Aorta (tissue), 5 donors: ENCODE results near the gene OMA1. TPM values are rescaled to one million over a fixed set of nuclear protein-coding genes. Genes with fewer than 3 reads are reported as not detected.

Experiments
- ATAC-seq: fragments of 200-7000 bp; cut with Tn5 transposase; one replicate; pipeline ENCODE4 v1.9.1; 2022; ENCODE audit warnings: moderate library complexity; ENCODE audit not compliant: low FRiP score
- DNase-seq, 2 donors: peaks; one replicate each; pipeline ENCODE4 v3.0.0-alpha.2; 2020
- H3K27ac ChIP-seq, 2 donors: one replicate each; pipeline ENCODE4 v1.5.1; 2013; ENCODE audit warnings: low read length in 2 of 2, mild to moderate bottlenecking in 2 of 2, moderate library complexity in 2 of 2, control low read depth in 1 of 2, inconsistent platforms in 1 of 2, low read depth in 1 of 2
- H3K27me3 ChIP-seq, 2 donors: one replicate each; pipeline ENCODE4 v1.6.1; 2013; ENCODE audit warnings: control low read depth in 1 of 2, low read length in 1 of 2, mild to moderate bottlenecking in 1 of 2, moderate library complexity in 1 of 2; ENCODE audit not compliant: insufficient read depth in 2 of 2, control insufficient read depth in 1 of 2
- H3K36me3 ChIP-seq, 2 donors: one replicate each; pipeline ENCODE4 v1.6.1; 2013; ENCODE audit warnings: control low read depth in 1 of 2, low read length in 1 of 2, mild to moderate bottlenecking in 1 of 2; ENCODE audit not compliant: insufficient read depth in 2 of 2, control insufficient read depth in 1 of 2
- H3K4me1 ChIP-seq, 2 donors: one replicate each; pipeline ENCODE4 v1.6.1; 2013; ENCODE audit warnings: low read length in 2 of 2, control low read depth in 1 of 2, mild to moderate bottlenecking in 1 of 2, moderate library complexity in 1 of 2; ENCODE audit not compliant: insufficient read depth in 2 of 2, control insufficient read depth in 1 of 2
- H3K4me3 ChIP-seq, 2 donors: one replicate each; pipeline ENCODE4 v1.5.1; 2013; ENCODE audit warnings: low read length in 2 of 2, control low read depth in 1 of 2, mild to moderate bottlenecking in 1 of 2
- H3K9me3 ChIP-seq: one replicate; pipeline ENCODE4 v1.6.1; 2013; ENCODE audit warnings: mild to moderate bottlenecking, low read length; ENCODE audit not compliant: control insufficient read depth
- WGBS, 2 donors: extraction: QIAGEN DNeasy Blood & Tissue Kit; methylation state at CpG; one replicate each; pipeline ENCODE4 v1.1.7; 2013; 5-methylcytosine and 5-hydroxymethylcytosine counted together
- intact Hi-C, 2 donors: fragments of 100-400 bp; cut with DNase I; formaldehyde crosslinking; loops; one replicate each; pipeline versions ENCODE4 v1.14.2 to v1.15.0; 2022
- polyA plus RNA-seq, 2 donors: library from polyadenylated mRNA; stranded (reverse); fragments of 200-250 nt; gene quantifications; one replicate each; pipeline ENCODE4 v1.2.3, GENCODE V29; 2013
- total RNA-seq, 2 donors: library from RNA; stranded (reverse); fragmentation: NEBNext Ultra II Directional; extraction: Animal tissue kit (Norgen Biotek cat#: 25700); gene quantifications; one replicate each; pipeline ENCODE4 v1.2.1, GENCODE V29; 2021
- donor health status: healthy with polysubstance abuse.
- donor health status: Bipolar disorder and iron deficiency.
- donor health status: DM: no; HTN: no; CAD: no.
- donor health status: DM: no; HTN: no; CAD: no.
- donor health status: DM: yes; HTN: yes; CAD: no.

The OMA1 gene
- total and polyA plus RNA-seq, 4 donors, result 2.5 to 22.0 (median 10.6) TPM

GRCh38 chr1:58438468-58438867 lies 108.1 kb downstream of the OMA1 start:
- ATAC-seq, result no peak
- Histone ChIP-seq H3K4me3 (no peak overlapping the region), H3K27me3 (no peaks in the 10 kb centered on the region), H3K27ac (no peak overlapping the region), H3K4me1 (no peaks in the 10 kb centered on the region), H3K9me3 (no peaks in the 10 kb centered on the region), H3K36me3 (no peaks in the 10 kb centered on the region)
- intact Hi-C loops, result no loop called here
- DNase-seq, result no peak
- 56 to 66% methylated on average over 6 of the region's 6 CpGs for WGBS, 2 donors

GRCh38 chr1:58437623-58438022 lies 108.9 kb downstream of the OMA1 start:
- Histone ChIP-seq H3K27ac (no peak overlapping the region), H3K36me3 (no peaks in the 10 kb centered on the region), H3K4me1 (no peaks in the 10 kb centered on the region), H3K4me3 (no peak overlapping the region), H3K9me3 (no peaks in the 10 kb centered on the region), H3K27me3 (no peaks in the 10 kb centered on the region)
- ATAC-seq, result no peak
- WGBS, 2 donors, result 69 to 73% methylated on average over 3 of the region's 3 CpGs
- DNase-seq, result no peak
- intact Hi-C loops, result no loop called here

GRCh38 chr1:58436615-58437297 lies 109.8 kb downstream of the OMA1 start:
- WGBS, 2 donors, result 79 to 84% methylated on average over 5 of the region's 5 CpGs
- DNase-seq (no peak), ATAC-seq (no peak)
- Histone ChIP-seq H3K27ac (no peak overlapping the region), H3K4me1 (no peaks in the 10 kb centered on the region), H3K36me3 (no peaks in the 10 kb centered on the region), H3K9me3 (no peaks in the 10 kb centered on the region), H3K4me3 (no peak overlapping the region), H3K27me3 (no peaks in the 10 kb centered on the region)
- intact Hi-C loops, result no loop called here

DNA sequence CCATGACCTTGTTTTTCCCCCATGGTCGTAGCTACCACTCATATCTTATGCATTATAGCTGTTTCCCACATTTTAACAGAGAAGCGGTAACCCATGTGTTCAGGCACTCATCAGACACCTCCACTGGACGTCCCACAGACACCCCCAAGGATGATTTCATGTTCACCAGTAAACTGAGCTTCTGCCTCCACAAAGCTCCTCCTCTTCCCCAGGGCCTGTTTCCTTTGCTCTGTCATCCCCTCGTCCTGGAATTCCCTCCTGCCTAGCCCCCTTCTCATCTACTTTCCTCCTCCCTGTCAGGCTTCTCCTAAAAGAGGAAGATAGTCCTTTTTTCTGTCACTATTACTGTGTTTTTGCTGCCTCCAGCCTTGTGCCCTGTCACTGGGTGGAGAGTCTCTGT lies 111.2 kb downstream of the OMA1 start:
- no peaks in the 10 kb centered on the region for H3K36me3 ChIP-seq
- ATAC-seq (no peak), DNase-seq (no peak)
- no peaks in the 10 kb centered on the region for H3K4me1 ChIP-seq
- no peak overlapping the region for H3K27ac ChIP-seq
- intact Hi-C loops, result no loop called here
- H3K9me3 ChIP-seq, result no peaks in the 10 kb centered on the region
- no peak overlapping the region for H3K4me3 ChIP-seq
- WGBS, 2 donors, result 62 to 79% methylated on average over 4 of the region's 4 CpGs
- H3K27me3 ChIP-seq, result no peaks in the 10 kb centered on the region

DNA sequence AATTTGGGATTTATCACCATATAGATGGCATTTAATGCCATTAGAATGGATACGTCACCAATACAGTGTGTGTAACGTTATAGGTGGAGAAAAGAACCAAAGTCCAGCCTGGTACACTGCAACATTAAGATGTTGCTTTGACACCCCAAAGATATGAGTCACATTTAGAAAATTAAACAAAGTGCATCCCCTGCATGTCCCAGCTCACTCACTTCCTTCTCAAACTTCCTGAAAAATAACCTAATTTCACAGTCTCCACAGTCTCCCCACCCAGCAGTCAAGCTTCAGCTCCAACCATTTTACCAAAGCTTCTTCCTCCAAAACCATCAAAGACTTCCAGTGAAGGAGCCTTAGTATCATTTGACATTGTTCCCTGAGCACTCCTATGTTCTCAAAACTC lies 111.9 kb downstream of the OMA1 start:
- Histone ChIP-seq H3K9me3 (no peaks in the 10 kb centered on the region), H3K36me3 (no peaks in the 10 kb centered on the region), H3K4me3 (no peak overlapping the region), H3K4me1 (no peaks in the 10 kb centered on the region), H3K27me3 (no peaks in the 10 kb centered on the region), H3K27ac (no peak overlapping the region)
- DNase-seq, result no peak
- no peak for ATAC-seq
- WGBS, 2 donors, result 97% methylated on average over 2 of the region's 2 CpGs
- intact Hi-C loops, result no loop called here

DNA sequence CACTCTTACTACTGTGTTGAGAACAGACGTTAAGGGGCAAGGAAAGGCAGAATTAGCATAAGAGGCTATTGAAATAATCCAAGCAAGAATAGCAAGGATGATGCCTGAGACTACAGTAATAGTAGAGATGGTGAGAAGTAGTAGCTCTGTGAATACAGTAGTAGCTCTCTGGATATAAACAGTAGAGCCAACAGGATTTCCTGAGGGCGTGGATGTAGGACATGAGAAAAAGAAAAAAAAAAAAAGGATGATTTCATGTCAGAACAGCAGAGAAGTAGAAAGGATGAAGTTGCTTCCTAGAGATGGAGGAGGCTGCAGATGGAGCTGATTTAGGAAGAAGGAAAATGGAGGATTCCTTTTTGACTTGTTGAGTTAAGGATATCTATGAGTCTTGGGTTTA lies 112.3 kb downstream of the OMA1 start:
- WGBS, 2 donors, result 77 to 91% methylated on average over 2 of the region's 2 CpGs
- H3K4me1 ChIP-seq, result no peaks in the 10 kb centered on the region
- intact Hi-C loops, result no loop called here
- no peaks in the 10 kb centered on the region for H3K9me3 ChIP-seq
- no peaks in the 10 kb centered on the region for H3K36me3 ChIP-seq
- no peak overlapping the region for H3K4me3 ChIP-seq
- no peak for DNase-seq
- ATAC-seq, result no peak
- H3K27me3 ChIP-seq, result no peaks in the 10 kb centered on the region
- no peak overlapping the region for H3K27ac ChIP-seq

DNA sequence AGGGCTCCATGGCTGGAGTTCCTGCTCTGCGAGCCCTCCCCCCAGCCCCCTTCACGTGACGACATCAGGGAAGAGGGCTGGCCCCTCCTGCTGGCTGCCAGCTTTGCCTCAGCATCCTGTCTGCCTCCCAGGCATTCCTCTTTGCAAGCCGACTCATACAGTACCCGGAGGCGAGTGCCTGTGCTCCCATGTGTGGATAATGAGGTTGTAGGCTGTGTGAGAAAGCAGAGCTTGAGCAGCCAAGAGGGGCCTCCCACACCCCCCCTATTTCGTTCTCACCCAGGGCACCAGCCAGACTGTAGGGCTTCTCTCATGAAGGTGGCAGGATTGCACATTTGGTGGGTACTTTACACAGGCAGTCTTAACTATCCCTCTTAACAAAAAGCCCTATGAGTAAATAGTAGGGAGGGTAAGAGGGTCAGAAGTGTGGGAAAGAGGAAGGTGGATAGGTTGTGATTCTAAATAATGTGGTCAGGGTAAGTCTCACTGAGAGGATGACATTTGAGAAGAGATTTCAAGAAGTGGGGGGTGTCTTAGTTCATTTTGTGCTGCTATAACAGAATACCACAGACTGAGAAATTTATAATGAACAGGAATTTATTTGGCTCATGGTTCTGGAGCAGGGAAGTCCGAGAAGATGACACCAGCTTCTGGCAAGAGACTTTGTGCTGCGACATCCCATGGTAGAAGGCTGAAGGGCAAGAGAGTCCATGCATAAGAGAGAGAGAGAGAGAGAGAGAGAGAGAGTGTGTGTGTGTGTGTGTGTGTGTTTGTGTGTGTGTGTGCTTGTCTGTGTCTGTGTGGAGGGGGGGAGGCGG lies 113.5 kb downstream of the OMA1 start:
- Histone ChIP-seq H3K4me1 (no peaks in the 10 kb centered on the region), H3K4me3 (no peak overlapping the region), H3K36me3 (no peaks in the 10 kb centered on the region), H3K9me3 (no peaks in the 10 kb centered on the region), H3K27me3 (no peaks in the 10 kb centered on the region), H3K27ac (no peak overlapping the region)
- WGBS, 2 donors, result 22 to 26% methylated on average over 10 of the region's 10 CpGs
- ATAC-seq (no peak), DNase-seq (peak in 1 of 2 donors; percentile 70)
- intact Hi-C loops, result no loop called here

DNA sequence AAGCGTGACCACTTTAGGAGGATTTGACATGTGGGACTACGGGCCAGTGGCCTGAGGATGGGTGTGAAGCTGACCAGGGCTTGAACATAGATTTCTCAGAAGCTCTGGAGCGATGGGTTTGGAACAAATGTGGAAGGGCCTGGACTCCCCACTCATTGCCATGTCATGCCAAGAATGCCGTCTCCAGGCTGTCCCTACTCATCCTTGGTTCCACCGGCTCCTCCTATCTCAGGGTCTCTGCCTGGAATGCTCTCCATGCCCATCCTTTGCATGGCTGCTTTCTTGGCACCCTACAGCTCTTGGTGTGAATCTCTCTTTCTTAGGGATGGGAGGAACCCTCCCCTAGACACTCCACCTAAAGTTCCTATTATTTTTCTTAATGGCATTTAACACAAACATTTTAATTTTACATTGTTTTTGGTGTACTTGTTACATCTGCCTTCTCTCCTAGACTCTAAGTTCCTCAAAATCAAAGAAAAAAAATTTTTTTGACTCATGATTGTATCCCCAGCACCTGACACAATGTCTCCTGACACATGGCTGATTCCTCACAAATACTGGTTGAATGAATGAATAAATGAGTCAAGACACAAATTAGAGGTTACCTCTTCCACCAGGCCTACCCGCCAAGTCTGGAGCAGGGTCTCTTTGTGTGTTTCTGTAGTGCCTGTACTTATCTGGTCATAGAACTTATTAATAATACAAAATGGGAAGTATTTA lies 114.5 kb downstream of the OMA1 start:
- Histone ChIP-seq H3K9me3 (no peaks in the 10 kb centered on the region), H3K4me1 (no peaks in the 10 kb centered on the region), H3K27ac (no peak overlapping the region), H3K27me3 (no peaks in the 10 kb centered on the region), H3K36me3 (no peaks in the 10 kb centered on the region), H3K4me3 (no peak overlapping the region)
- intact Hi-C loops, result no loop called here
- ATAC-seq, result no peak
- 81 to 89% methylated on average over 6 of the region's 6 CpGs for WGBS, 2 donors
- DNase-seq, result no peak
